Large intestine (tissue), 3 donors: ENCODE data around the gene IL1R2. TPM values are rescaled to one million over a fixed set of nuclear protein-coding genes. Genes with fewer than 3 reads are reported as not detected.

Source experiments
- DNase-seq, 2 donors: peaks; one replicate each; pipeline versions ENCODE4 v3.0.0 to v3.0.0-alpha.2; 2013
- H3K27ac ChIP-seq: one replicate; pipeline ENCODE4 v1.5.1; 2013; ENCODE audit warnings: low read length
- H3K27me3 ChIP-seq: 2 replicates; pipeline ENCODE4 v1.6.1; 2013; ENCODE audit warnings: low read length; ENCODE audit not compliant: control insufficient read depth, insufficient read depth
- H3K36me3 ChIP-seq: 2 replicates; pipeline ENCODE4 v1.6.1; 2013; ENCODE audit warnings: low read length; ENCODE audit not compliant: control insufficient read depth, insufficient read depth
- H3K4me1 ChIP-seq: one replicate; pipeline ENCODE4 v1.6.1; 2013; ENCODE audit warnings: low read length; ENCODE audit not compliant: control insufficient read depth, insufficient read depth
- H3K4me3 ChIP-seq: one replicate; pipeline ENCODE4 v1.5.1; 2013; ENCODE audit warnings: low read length
- H3K9me3 ChIP-seq: one replicate; pipeline ENCODE4 v1.6.1; 2013; ENCODE audit warnings: mild to moderate bottlenecking, low read depth, low read length, moderate library complexity; ENCODE audit not compliant: control insufficient read depth
- WGBS: methylation state at CpG from one replicate; pipeline ENCODE4 v1.1.5; 2013; ENCODE audit warnings: low lambda C conversion rate; ENCODE audit not compliant: insufficient coverage; 5-methylcytosine and 5-hydroxymethylcytosine counted together
- polyA plus RNA-seq: library from polyadenylated mRNA; unstranded; fragments of 120-200 nt; gene quantifications from one replicate; pipeline ENCODE4 v1.2.1, GENCODE V29; 2013

Gene IL1R2
- polyA plus RNA-seq, 1 donor: 0.67 TPM

DNA sequence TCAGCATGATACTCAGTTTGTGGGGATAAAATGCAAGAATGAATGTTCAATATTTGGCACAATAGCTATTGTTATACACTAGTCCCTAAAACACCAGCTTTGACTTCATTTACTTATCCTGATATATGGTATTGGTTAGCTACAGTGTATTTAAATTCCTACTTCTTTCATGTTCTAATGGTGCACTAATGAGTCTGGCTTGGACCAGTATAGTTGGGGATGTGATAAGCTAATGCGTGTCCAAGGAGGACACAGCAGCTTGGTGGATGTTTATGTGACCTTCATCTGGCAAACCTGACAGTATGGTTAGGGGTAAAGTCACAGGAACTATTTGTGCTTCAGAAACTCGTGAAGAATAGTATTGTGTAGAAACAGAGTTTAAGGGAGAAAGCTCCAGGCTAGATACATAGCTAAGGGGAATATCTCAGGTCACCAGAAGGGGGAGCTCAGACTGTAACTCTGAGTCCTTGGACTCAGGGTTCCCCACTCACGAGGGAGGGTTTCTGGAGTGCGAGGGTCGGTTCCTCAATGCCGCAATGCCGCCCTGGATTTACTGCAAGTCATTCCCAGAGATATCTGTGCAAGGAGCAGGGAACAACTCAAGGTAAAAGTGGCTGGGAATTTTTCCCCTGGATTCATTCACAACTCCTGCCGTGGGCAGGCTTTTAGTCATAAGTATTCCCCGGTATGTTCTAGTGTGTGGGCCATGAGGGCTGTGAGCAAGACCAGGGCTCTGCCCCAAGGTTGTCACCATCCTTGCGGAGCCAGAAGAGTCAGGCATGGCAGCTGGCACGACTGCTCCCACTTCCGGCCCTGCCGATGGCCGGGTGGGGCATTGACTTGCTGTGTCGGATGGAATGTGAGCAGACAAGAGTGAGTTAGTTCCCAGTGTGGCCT lies 14.5 kb downstream of the IL1R2 start:
- no peaks in the 10 kb centered on the region for H3K9me3 ChIP-seq
- H3K27me3 ChIP-seq: no peaks in the 10 kb centered on the region
- peak; percentile 34 to 58 for DNase-seq
- H3K27ac ChIP-seq: no peak overlapping the region
- no CpG with 5 or more reads among the region's 15 CpGs for WGBS
- H3K36me3 ChIP-seq: no peaks in the 10 kb centered on the region
- H3K4me1 ChIP-seq: no peaks in the 10 kb centered on the region
- no peak overlapping the region for H3K4me3 ChIP-seq

DNA sequence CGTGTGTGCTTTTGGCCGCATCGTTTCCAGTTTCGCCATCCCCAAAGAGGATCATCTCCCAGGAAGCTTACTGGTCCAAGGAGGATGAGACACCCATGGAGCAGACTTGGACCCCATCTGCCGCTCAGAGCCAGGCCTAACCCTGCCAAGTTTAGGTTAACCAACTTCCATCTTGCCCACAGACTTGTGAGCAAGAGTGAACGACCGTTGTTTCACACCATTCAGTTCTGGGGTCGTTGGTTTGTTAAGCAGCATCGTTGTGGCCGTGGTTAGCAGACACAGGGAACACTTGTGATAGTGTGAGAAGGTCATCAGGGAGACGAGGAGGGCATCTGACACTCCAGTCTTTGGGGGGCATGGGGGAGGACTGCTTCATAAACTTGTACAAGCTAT lies 15.1 kb downstream of the IL1R2 start:
- Histone ChIP-seq H3K27me3 (no peaks in the 10 kb centered on the region), H3K4me3 (no peak overlapping the region), H3K9me3 (no peaks in the 10 kb centered on the region), H3K36me3 (no peaks in the 10 kb centered on the region), H3K4me1 (no peaks in the 10 kb centered on the region), H3K27ac (no peak overlapping the region)
- WGBS: no CpG with 5 or more reads among the region's 11 CpGs
- DNase-seq: no peak

DNA sequence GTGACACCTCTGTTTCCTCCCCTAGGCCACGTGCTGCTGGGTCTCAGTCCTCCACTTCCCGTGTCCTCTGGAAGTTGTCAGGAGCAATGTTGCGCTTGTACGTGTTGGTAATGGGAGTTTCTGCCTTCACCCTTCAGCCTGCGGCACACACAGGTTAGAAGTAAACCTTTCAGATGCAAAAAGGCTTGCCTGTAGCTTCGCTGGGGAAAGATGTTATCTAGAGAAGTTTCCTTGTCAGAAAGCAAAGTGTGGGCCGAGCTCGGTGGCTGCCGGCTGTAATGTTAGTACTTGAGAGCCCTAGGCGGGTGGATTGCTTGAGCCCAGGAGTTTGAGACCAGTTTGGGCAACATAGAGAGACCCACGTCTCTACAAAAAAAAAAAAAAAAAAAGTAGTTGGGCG lies 16.7 kb downstream of the IL1R2 start:
- Histone ChIP-seq H3K27ac (no peak overlapping the region), H3K27me3 (no peaks in the 10 kb centered on the region), H3K9me3 (no peaks in the 10 kb centered on the region), H3K36me3 (no peaks in the 10 kb centered on the region), H3K4me3 (no peak overlapping the region), H3K4me1 (no peaks in the 10 kb centered on the region)
- no peak for DNase-seq
- WGBS: 100% methylated on average over 1 of the region's 12 CpGs

DNA sequence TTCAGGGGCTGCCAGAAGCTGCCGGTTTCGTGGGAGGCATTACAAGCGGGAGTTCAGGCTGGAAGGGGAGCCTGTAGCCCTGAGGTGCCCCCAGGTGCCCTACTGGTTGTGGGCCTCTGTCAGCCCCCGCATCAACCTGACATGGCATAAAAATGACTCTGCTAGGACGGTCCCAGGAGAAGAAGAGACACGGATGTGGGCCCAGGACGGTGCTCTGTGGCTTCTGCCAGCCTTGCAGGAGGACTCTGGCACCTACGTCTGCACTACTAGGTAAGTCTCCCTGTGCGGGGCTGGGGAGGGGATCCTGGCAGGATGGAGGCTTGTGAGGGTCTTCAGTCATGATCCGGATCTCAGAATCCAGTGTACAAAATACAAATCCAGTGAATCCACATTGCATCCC lies 17.8 kb downstream of the IL1R2 start:
- no peak overlapping the region for H3K4me3 ChIP-seq
- H3K27ac ChIP-seq: no peak overlapping the region
- WGBS: no CpG with 5 or more reads among the region's 10 CpGs
- no peaks in the 10 kb centered on the region for H3K36me3 ChIP-seq
- H3K9me3 ChIP-seq: no peaks in the 10 kb centered on the region
- H3K4me1 ChIP-seq: no peaks in the 10 kb centered on the region
- DNase-seq: no peak
- H3K27me3 ChIP-seq: no peaks in the 10 kb centered on the region

DNA sequence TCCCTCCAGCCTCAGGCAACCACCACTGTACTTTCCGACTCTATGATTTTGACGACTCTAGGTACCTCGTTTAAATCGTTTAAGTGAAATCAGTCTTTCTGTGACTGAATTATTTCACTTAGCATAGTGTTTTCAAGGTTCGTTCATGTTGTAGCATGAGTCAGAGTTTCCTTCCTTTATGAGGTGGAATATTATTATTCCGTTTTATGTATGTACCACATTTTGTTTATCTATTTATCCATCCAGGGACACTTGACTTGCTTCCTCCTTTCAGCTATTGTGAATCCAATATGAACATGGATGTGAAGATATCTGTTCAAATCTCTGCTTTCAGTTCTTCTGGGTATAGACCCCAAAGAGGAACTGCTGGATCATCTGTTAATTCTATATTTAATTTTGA lies 19.1 kb downstream of the IL1R2 start:
- DNase-seq: no peak

DNA sequence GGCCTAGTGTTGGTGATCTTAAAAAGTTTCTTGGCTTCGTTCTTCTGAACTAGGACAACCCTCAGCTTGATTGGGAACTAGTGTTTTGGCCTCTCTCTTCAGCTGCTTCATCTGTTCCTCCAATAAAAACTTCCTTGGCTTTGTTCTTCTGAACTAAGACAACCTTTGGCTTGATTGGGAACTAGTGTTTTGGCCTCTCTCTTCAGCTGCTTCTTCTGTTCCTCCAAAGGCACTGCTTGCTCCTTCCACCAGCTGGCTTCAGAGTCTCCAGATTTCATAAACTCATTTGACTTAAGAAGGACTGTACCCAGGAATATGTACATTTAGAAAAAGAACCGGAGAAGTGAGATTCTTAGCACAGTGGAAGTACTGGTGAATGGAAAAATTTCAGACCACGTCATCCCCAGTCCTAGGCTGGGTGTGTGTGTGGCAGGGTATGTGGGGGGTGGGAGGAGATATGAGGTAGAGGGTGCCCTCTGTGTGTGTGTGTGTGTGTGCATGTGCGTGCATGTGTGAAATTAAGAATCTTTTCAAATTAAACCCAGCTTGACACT lies 20.4 kb downstream of the IL1R2 start:
- Histone ChIP-seq H3K4me3 (no peak overlapping the region), H3K27me3 (no peaks in the 10 kb centered on the region), H3K36me3 (no peaks in the 10 kb centered on the region), H3K4me1 (no peaks in the 10 kb centered on the region), H3K27ac (no peak overlapping the region), H3K9me3 (no peaks in the 10 kb centered on the region)
- 100% methylated on average over 1 of the region's 4 CpGs for WGBS
- DNase-seq: no peak

More for the DNA sequence above, 19.1 kb downstream of the IL1R2 start:
- 83% methylated on average over 3 of the region's 6 CpGs for WGBS
- H3K36me3 ChIP-seq: no peaks in the 10 kb centered on the region
- no peaks in the 10 kb centered on the region for H3K9me3 ChIP-seq
- no peaks in the 10 kb centered on the region for H3K4me1 ChIP-seq
- H3K27ac ChIP-seq: no peak overlapping the region
- no peak overlapping the region for H3K4me3 ChIP-seq
- no peaks in the 10 kb centered on the region for H3K27me3 ChIP-seq

DNA sequence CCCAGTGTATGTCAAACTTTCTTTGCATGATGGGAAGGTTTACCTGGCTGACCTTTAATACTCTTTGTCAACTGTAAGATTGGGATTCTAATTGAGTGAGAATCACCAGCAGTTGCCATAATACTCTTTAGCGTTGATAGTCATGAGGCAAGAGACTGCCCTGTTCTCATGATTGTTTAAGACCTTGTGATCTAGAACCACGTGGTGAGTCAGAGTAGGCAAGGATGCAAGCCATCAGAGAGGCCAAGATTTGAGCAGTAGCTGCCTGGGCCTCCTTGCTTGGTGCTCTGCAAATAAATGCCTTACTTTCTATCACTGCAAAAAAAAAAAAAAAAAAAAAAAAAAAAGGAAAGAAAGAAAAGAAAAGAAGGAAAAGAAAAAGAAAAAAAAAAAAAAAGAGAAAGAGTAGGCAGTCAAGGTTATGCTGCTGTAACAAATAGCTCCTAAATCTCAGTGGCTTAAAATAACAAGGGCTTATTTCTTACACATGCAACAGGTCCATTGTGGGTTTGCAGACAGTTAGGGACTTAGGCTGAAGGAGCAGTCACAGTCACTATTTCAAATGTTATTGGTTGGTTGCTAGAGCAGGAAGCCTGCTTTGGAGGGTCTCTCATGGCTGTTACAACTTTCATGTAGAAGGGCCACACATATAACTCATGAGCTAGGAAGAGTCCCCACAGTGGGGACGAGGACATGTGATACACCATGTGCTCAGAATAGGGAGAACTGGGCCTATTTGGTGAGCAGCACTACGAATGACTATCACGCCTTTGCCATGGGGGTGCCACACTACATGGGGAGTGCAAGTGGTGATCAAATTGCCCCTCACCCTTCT lies 21.7 kb downstream of the IL1R2 start:
- H3K27me3 ChIP-seq: no peaks in the 10 kb centered on the region
- no peaks in the 10 kb centered on the region for H3K9me3 ChIP-seq
- no peak overlapping the region for H3K27ac ChIP-seq
- WGBS: no CpG with 5 or more reads among the region's 5 CpGs
- no peaks in the 10 kb centered on the region for H3K4me1 ChIP-seq
- no peak overlapping the region for H3K4me3 ChIP-seq
- no peaks in the 10 kb centered on the region for H3K36me3 ChIP-seq
- DNase-seq: no peak

DNA sequence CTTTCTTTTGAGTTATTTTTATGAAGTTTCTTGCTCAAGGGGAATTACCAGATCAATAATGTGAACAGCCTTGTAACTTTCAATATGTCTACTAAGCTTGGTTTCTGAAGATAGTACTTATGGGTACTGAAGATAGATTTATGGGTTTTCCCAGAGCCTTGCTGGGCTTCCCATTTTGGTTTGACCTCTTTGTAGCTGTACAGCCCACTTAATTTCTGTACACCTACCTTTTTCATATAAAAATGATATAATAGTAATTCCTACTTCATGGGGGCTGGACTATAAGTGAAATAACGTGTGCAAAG lies 22.2 kb downstream of the IL1R2 start:
- WGBS: no CpG with 5 or more reads among the region's 1 CpG
- H3K36me3 ChIP-seq: no peaks in the 10 kb centered on the region
- no peak overlapping the region for H3K4me3 ChIP-seq
- H3K27me3 ChIP-seq: no peaks in the 10 kb centered on the region
- H3K4me1 ChIP-seq: no peaks in the 10 kb centered on the region
- DNase-seq: no peak
- H3K9me3 ChIP-seq: no peaks in the 10 kb centered on the region
- H3K27ac ChIP-seq: no peak overlapping the region

DNA sequence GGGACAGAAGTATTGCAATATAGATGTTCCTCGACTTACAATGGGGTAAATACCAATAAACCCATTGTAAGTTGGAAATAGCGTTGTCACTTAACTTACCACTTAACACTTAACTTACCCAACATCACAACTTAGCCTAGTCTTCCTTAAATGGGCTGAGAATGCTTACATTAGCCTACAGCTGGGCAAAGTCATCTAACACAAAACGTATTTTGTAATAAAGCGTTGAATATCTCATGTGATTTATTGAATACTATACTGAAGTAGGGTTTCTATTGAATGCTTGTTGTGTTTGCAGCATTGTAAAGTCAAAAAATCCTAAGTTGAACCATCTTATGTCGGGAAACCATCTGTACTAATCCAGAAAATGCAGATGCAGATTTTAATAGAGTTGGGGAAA lies 23.6 kb downstream of the IL1R2 start:
- Histone ChIP-seq H3K4me1 (no peaks in the 10 kb centered on the region), H3K4me3 (no peak overlapping the region), H3K36me3 (no peaks in the 10 kb centered on the region), H3K9me3 (no peaks in the 10 kb centered on the region), H3K27me3 (no peaks in the 10 kb centered on the region), H3K27ac (no peak overlapping the region)
- no peak for DNase-seq
- no CpG with 5 or more reads among the region's 5 CpGs for WGBS

DNA sequence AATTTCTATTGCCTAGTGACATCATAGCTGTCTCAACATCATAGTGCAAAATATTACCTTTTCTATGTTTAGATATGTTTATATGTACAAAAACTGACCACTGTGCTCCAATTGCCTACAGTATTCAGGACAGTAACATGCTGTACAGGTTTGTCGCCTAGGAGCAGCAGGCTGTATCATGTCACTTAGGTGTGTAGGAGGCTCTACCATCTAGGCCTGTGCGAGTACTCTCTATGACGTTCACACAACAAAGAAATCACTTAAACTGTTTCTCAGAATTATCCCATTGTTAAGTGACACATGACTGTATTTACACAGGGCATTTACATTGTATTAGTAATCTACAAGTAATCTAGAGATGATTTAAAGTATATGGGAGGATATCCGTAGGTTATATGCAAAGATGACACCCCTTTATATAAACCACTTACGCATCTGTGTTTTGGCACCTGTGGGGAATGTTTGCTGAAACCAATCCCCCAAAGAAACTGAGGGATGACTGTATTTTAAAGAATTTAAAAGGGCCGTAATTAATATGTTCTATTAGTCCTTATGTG lies 24.7 kb downstream of the IL1R2 start:
- Histone ChIP-seq H3K4me1 (no peaks in the 10 kb centered on the region), H3K27me3 (no peaks in the 10 kb centered on the region), H3K4me3 (no peak overlapping the region), H3K36me3 (no peaks in the 10 kb centered on the region), H3K9me3 (no peaks in the 10 kb centered on the region), H3K27ac (no peak overlapping the region)
- no peak for DNase-seq
- no CpG with 5 or more reads among the region's 6 CpGs for WGBS
